ENCODE data around the gene IQSEC1.

IQSEC1 gene

DNA sequence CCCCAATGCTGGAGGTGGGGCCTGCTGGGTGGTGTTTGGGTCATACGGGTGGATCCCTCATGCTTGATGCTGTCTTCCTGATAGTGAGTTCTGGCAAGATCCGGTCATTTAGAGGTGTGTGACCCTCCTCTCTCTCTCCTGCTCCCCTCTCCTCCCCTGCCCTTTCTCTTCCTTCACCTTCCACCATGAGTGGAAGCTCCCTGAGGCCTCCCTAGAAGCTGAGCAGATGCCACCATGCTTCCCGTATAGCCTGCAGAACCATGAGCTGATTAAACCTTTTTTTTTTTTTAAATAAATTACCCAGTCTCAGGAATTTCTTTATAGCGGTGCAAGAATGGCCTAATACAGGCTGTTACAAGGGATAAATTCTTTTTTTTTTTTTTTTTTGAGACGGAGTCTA is 36.3 kb upstream of the IQSEC1 start:
- no peak overlapping the region for H3K4me3 ChIP-seq (ENCODE audit: low read depth, low read length)
- DNase-seq (ENCODE audit: low read depth), result no peak

DNA sequence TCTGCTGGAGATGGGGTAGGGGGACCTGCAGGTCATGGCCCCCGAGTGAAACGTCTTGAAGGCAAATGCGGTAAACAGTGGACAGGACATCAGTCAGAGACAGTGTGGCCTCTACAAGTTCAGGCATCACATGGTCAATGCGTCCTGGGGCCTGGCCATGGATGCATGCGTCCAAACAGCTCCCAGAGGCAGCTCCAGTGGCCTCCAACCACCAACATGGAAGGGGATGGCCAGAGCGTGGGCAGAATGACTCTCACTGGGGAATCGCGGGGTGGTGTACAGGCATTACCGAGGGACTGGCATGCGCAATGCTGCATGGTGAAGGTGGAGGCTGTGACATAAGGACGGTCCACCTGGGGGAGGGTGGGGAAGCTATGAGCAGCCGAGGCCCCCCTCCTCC is 35.6 kb upstream of the IQSEC1 start:
- H3K4me3 ChIP-seq (ENCODE audit: low read depth, low read length), result no peak overlapping the region
- DNase-seq (ENCODE audit: low read depth), result no peak

DNA sequence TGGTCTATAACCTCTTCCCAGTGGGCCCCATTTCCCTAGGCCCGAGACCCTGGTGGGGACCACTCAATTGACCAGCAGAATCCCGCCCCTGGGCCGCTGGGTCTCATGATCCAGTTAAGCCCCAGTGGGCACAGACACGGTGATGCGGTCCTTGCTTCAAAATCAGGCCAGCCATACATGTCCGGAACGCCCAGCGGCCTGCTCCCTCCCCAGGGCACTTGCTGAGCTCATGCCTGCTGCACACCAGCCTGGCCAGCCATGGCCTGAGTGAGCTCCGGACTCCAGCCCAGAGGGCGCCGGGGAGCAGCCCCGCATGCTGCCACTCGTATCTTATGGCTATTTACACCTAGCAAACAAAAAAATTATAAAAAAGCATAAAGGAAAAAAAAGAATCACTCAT is 34.4 kb upstream of the IQSEC1 start:
- no peak overlapping the region for H3K4me3 ChIP-seq (ENCODE audit: low read depth, low read length)
- no peak for DNase-seq (ENCODE audit: low read depth)

DNA sequence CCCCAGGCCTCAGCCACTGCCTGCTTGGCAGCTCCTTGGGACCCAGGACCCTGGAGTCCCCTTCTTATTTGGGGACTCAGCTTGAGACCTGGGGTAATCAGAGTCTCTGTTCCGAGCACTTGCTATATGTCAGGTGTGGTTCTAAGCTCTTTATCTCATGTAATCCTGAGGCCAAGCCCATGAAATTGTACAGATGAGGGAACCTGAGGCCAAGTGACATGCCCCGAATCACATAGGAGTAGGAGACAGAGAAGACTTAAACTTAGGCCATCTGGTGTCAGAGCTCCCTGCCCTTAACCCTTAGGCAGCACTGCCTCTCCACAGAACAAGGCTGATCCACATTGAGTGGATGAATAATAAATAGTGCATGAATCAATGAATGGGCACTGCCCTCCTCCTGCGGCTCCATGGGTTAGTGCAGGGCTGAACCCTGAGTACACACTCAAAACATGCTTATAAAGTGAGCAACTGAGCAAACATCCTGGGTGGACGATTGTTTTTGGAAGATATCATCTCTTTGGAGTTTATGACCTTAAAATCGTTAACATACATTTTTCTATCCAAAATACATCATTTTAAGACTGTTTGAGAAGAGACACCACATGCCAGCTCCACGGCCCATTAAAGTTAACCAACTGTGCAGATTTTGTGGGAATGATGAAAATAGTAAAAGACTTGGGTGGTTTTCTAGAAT is 33.2 kb upstream of the IQSEC1 start:
- no peak for DNase-seq (ENCODE audit: low read depth)
- H3K4me3 ChIP-seq (ENCODE audit: low read depth, low read length), result no peak overlapping the region

DNA sequence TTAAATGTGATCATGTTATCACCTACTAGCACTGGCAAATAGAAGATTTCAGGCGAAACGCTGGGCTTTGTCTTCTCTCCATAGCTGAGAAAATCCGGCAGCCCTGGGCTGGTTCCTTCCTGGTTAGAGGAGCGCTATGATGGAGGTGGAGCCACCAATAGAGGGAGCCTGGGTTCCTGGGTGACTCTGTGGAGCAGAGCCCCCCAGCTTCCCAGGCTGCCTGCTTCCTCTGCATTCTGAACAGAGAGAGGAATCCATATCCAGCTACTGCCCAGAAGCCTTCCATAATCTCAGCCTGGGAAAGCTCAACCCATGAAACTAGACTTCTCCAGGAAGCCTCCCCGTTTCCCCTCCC is 32.6 kb upstream of the IQSEC1 start:
- no peak for DNase-seq (ENCODE audit: low read depth)

DNA sequence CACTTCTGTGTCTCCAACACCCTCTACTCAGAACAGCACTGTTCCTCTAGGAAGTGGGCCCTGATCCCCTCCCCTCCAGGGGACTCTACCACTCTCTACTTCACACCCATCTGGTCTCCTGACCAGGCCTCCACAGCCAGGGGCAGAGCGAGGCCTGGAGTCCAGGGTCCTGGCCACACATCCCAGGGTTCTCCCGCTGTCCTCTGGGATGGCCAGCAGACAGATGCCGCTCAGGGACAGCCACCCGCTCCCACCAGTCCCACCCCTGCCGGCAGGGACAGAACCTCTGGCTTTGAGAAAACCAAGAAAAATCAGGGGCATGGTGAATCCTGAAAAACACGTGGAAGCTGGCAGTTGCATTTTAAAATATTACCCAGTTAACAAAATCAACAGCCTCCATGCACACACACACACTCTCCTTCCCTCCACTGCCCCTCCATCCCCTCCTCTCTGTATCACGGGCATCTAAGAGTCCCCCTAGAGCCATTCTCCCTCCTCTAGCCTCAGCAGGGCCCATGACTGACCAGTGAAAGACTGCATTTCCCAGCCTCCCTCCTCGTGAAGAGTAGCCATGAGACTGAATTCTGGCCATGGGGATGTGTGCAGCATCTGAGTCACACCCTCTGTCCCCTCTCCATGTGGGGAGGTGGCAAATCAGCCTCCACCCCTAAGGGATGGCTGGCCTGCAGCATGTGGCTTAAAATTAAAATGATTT is 32.1 kb upstream of the IQSEC1 start:
- no peak for DNase-seq (ENCODE audit: low read depth)
- no peak overlapping the region for H3K4me3 ChIP-seq (ENCODE audit: low read depth, low read length)

More for the DNA sequence above, 32.6 kb upstream of the IQSEC1 start:
- no peak overlapping the region for H3K4me3 ChIP-seq (ENCODE audit: low read depth, low read length)

DNA sequence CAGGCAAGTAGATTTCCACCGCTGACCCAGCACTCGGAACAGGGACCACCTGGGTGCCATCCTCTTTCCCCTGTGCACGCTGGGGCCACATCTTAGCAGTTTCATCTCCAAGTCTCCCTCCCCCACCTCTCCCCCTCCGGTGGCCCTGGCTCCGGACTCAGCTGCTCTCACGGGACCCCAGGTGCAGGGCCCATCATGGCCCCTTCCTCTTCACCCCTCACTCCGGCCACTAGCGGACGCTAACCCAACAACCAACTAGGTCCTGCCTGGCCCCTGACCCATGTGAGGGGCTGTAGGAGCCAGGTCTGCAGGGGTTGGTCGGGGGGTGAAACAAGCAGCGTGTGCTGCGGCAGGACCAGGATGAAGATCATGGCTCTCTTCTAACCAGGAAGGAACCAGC is 31.3 kb upstream of the IQSEC1 start:
- H3K4me3 ChIP-seq (ENCODE audit: low read depth, low read length), result no peak overlapping the region

DNA sequence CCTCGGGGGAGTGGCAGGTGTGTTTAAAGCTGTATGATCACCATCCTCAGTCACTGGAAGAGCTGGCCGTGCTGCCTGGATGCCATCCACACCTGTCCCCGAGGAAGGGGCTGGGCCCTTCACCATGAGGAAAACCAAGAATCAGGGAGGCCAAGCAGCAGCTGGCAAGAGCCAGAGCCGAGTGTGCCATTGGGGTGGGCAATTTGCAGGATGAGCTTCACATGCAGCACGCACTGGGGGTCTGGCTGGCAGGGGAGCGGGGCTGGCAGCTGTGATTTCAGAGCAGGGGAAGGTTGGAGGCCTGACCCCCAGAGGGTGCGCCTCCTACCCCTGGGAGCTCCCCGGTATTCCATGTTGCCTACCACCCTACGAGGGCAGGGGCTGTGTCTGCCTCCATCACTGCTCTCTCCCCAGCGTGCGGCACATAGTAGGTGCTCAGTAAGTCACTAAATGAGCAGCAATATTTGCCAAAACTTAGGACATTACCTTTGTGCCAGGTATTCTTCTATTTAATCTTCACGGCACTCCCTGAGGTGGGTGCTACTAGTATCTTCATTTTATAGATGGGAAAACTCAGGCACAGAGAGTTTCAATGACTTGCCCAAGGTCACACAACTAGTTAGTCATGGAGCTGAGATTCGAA is 30.3 kb upstream of the IQSEC1 start:
- H3K4me3 ChIP-seq (ENCODE audit: low read depth, low read length), result no peak overlapping the region
- DNase-seq (ENCODE audit: low read depth), result no peak

More for the DNA sequence above, 31.3 kb upstream of the IQSEC1 start:
- no peak for DNase-seq (ENCODE audit: low read depth)

DNA sequence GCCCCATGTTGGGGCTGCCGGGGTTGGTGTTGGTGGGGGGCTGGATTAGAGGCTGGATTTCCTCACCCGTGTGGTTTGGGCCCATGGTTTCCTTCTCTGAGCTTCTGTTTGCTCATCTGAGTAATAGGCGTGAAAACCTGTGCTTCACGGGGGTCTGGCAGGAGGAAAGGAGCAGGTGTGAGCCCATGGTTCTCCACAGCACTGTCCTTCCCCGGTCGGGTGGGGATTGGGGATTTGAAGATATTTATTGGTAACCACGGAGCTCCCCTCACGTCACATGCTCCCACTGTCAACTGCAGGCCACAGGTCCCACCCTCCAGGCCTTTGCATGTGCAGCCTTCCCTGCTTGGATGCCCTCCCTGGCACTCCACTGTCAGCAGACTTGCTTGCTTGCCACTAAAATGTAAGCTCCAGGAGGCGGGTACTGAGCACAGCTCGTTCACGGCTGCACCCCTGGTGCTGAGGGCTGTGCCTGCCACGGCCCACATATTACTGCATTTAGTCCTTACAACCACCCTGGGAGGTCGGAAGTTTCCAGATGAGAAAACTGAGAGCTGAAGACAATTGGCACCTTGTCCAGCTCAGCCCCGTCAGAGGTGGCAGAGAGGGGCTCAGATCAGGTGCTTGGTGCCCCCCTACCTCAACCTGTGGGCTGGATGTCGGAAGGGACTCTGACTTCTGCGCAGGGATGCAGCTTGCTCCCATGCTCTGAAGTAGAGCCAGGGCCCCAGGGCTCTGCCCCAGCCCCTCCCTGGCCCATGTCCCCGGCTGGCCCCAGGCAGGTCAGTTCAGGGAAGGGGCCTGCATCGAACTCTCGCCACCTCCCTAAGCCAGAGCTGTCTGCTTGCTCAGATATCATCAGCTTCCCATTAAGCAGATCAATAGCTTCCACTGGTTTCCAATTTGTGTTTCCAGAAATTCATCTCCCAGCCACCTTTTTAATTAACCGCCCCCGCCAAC is 29.4 kb upstream of the IQSEC1 start:
- no peak for DNase-seq (ENCODE audit: low read depth)
- H3K4me3 ChIP-seq (ENCODE audit: low read depth, low read length), result no peak overlapping the region

DNA sequence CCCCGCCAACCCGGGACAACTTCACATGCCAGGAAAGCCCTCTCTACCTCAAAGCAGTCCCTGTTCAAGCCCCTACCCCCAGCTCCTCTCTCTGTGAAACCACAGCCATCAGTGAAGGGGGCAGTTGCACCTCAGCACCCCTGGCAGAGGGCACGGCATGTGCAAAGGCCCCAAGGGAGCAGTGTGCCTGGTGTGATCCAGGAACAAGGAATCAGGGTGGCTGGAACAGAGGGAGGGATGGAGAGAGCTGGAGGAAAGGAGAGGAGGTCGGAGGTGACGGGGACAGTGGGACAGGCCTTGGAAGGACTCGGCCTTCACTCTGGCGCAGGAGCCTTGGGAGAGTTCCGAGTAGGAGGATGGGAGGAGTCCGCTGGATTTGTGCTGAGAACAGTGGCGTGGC is 26.5 kb upstream of the IQSEC1 start:
- no peak overlapping the region for H3K4me3 ChIP-seq (ENCODE audit: low read depth, low read length)
- no peak for DNase-seq (ENCODE audit: low read depth)

DNA sequence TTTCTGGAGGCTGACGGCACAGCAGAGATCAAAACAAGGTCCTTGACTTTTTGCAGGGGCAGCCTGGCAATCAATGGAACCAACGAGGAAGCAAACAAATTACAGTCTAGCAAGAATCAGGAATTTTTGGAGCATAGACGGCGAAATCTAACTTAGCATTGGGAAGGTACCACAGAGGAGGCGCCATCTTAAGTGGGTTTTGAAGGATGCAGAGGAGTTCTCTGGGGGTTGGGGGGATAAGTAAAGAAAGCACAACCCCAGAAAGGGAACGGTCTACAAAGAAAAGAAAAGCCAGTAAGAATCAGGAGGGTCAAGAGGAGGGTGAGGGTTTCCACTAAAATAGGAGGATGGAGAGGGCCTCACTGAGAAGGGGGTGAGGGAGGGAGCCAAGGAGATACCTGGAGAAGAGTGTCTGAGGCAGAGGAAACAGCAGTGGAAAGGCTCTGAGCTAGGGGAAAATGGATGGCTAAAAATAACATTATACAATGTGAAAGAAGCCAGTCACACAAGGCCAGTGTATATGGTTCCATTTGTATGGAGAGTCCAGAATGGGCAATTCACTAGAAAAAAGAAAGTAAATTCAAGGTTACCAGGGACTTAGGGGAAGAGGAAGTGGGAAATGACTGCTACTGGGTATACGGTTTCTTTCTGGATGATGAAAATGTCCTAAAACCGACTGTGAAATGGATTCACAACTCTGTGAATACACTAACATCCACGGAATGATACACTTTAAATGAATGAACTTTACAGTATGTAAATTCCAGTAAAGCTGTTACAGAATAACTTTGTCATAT is 25.2 kb upstream of the IQSEC1 start:
- DNase-seq (ENCODE audit: low read depth), result no peak
- no peak overlapping the region for H3K4me3 ChIP-seq (ENCODE audit: low read depth, low read length)

DNA sequence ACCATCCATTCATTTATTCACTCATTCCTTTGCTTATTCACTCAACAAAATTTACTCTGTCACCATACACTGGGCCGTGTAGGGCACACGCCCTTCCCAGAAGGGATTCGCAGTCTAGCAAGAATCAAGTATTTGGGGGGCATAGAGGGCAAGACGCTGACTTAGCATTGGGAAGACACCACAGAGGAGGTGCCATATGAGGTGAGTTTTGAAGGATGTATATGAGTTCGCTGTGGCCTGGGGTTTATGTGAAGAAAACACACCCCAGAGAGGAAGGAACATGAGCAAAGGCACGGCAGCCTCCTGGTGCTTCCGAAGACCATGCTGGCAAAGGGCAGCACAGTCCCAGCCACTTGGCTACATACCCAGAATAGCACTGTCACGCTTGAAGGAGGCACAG is 23.1 kb upstream of the IQSEC1 start:
- H3K4me3 ChIP-seq (ENCODE audit: low read depth, low read length), result no peak overlapping the region
- no peak for DNase-seq (ENCODE audit: low read depth)

DNA sequence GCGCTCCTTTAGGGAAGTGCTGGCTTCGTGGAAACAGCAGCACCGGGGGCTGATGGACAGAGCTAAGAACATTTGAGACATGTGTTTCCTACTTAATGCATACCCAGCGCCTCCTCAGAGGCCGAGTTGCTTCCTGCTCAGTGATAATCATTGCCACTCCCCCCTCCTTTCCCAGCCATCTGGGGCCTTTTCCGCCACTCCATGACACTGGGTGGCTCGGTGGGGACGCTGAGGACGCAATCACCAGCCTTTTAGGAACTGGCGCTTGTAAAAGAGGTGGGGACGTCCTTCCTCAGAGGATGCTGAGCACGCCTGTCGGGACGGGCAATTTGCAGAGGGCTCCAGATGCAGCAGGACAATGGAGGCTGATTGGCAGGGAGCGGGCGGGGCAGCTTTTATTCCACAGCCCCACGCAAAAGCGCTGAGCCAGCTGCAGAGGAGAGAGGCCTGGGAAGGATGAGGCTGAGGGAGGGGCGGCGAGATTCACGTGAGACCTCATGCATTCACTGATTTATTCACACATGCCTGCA is 22.2 kb upstream of the IQSEC1 start:
- no peak for DNase-seq (ENCODE audit: low read depth)
- H3K4me3 ChIP-seq (ENCODE audit: low read depth, low read length), result no peak overlapping the region

DNA sequence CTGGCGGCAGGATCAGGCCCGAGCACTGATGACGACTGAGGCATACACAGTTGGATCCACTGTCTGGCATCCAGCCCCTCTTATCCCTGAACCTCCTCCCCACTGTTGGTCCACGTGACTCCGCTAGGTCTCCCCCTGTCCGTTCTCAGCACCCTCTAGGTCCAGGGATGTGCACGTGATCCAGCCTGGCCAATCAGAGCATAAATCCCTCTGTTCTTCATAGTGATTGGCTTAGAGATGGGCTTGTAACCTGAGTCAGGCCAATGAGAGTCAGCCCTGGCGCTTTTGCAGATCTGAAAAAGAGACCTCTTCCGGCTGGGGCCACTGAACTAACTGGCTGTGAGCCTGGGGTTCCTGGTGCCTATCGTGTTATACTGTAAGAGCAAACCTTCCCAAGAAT is 20.5 kb upstream of the IQSEC1 start:
- DNase-seq (ENCODE audit: low read depth), result no peak
- no peak overlapping the region for H3K4me3 ChIP-seq (ENCODE audit: low read depth, low read length)

DNA sequence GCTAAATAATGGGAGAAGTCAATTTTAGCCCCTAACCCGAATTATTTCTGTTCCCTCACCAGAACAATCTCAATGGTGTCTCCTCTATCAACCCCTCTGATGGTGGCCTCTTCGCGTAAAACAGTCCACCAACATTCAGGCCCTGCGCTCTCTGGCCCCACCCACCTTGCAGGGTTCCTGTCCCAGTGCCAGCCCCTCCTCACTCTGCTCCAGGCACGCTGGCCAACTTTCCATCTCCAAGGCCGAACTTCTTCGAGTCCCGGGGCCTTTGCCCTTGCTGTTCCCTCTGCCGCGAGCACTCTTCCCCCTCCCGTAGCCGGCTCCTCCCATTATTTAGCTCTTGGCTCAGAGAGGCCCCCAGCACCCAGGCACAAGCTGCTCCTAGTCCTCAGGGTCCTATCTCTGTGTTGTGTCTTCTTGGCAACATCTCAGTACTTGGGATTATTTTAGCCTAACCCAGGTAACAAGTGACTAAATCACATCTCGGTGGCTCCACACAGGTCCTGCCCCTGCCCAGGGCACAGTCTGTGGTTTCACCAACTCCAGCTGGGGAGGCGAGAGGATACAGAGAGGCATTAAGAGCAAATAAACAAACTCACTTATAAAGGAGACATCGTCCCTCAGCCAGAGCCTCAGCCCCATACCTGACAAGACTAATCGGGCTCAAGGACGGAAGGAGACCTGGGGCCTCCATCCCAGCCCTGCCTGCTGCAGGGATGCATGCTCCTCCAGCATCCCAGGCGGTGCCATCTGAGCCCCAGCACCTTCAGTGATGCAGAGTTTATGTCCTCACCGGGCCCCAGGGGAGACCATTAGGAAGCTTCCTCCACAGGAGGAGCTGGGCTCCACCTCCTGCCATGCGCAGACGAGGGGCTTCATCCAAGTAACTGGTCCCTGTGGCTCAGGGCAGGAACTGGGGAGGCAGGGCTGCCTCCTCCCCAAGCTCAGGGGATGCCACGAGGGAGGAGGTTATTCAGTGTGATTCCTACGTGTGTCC is 19.7 kb upstream of the IQSEC1 start:
- no peak for DNase-seq (ENCODE audit: low read depth)
- H3K4me3 ChIP-seq (ENCODE audit: low read depth, low read length), result no peak overlapping the region

DNA sequence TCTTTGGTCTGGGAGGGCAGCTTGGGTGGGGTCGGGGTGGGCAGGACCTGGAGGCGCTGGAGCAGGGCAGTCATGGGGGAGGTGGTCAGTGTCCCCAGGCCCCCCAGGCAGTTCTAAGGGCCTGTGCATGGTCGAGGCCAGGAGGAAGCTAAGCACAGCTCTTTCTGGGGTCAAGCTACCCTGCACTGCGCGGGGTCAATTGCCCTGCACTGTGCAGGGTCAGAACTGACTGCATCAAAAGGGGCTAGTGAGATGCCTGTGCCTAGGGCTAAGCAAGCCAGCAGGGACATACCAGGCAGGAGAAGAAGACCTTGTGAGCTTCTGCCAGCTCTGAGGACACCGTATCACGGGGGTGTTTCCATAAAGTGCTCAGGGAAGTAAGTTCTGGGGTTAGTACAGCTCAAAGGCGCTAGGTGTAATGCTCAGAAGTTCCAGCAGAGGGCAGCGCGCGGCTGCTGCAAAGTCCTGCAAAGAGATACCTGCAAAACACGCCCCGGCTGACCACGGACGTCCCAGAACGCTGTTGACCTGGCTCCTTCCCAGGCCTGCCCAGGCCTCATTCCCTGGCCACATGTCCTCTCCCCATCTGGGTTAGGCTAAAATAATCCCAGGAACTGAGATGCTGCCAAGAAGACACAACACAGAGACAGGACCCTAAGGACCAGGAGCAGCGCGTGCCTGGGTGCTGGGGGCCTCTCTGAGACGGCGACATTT is 18.8 kb upstream of the IQSEC1 start:
- peak; percentile 11 for DNase-seq (ENCODE audit: low read depth)
- no peak overlapping the region for H3K4me3 ChIP-seq (ENCODE audit: low read depth, low read length)
